ENCODE data around the gene ANKRD11.
"Not testable (repeated sequence)": the region's sequence is repeated elsewhere in the genome, so short reads cannot be mapped to it uniquely, and the experiment has no call there.

Gene ANKRD11

DNA sequence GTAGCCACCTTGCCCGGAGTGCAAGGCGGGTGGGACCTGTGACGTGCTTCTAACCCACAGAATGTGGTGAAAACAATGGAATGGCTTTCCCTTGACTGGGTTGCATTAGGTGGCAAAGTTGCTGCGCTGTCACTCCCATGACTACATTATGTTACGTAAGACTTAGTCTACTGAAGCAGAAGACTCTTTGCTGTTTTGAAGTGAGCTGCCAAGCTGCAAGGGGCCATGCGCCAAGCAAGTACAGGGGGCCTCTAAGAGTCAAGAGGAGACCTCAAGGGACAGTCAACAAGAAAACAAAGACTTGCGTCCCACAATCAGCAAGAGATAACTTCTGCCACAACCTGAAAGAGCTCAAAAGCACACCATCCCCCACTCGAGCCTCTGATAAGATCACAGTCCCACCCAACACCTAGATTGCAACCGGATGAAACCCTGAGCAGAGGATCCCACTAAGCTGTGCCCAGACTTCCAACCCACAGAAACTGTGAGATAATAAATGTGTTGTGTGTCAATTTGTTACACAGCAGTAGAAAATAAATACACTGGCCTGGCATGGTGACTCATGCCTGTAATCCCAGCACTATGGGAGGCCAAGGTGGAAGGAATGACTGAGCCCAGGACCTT is 16.5 kb downstream of the ANKRD11 start:
- no peak overlapping the region for H3K4me3 ChIP-seq (ENCODE audit: low read depth, low read length)
- DNase-seq (ENCODE audit: low read depth) = peak; percentile 43
- TF ChIP-seq, protein P1, sequence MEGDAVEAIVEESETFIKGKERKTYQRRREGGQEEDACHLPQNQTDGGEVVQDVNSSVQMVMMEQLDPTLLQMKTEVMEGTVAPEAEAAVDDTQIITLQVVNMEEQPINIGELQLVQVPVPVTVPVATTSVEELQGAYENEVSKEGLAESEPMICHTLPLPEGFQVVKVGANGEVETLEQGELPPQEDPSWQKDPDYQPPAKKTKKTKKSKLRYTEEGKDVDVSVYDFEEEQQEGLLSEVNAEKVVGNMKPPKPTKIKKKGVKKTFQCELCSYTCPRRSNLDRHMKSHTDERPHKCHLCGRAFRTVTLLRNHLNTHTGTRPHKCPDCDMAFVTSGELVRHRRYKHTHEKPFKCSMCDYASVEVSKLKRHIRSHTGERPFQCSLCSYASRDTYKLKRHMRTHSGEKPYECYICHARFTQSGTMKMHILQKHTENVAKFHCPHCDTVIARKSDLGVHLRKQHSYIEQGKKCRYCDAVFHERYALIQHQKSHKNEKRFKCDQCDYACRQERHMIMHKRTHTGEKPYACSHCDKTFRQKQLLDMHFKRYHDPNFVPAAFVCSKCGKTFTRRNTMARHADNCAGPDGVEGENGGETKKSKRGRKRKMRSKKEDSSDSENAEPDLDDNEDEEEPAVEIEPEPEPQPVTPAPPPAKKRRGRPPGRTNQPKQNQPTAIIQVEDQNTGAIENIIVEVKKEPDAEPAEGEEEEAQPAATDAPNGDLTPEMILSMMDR (conservative IDR thresholded peaks at IDR 0.05; ENCODE audit: low read depth, low read length) = no peak

DNA sequence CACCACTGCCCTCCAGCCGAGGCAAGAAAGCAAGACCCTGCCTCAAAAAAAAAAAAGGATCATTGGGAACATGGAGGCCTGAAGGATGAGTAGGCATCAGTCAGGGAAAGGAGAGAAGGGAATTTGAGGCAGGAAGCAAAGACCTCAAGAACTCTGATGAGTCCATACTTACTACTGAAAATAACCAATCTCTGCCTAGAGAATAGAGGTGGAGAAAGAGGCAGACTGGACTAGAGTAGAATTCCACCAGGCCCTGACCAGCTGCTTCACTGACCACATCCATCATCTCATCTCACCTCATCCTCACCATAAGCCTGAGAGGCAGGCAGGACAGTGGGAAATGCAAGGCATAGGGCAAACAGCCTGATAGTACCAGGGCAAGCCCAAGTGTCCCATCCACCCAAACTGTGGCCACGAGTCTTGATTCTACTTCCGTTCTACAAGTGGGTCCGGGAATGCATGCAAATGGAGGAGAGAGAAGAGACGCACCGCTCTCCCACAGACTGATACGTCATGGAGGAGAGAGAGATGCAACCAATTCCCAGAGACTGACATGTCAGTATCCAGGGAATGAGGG is 17.1 kb downstream of the ANKRD11 start:
- no peak for DNase-seq (ENCODE audit: low read depth)
- H3K4me3 ChIP-seq (ENCODE audit: low read depth, low read length) = no peak overlapping the region
- TF ChIP-seq, protein P1 (conservative IDR thresholded peaks at IDR 0.05; ENCODE audit: low read depth, low read length) = no peak

DNA sequence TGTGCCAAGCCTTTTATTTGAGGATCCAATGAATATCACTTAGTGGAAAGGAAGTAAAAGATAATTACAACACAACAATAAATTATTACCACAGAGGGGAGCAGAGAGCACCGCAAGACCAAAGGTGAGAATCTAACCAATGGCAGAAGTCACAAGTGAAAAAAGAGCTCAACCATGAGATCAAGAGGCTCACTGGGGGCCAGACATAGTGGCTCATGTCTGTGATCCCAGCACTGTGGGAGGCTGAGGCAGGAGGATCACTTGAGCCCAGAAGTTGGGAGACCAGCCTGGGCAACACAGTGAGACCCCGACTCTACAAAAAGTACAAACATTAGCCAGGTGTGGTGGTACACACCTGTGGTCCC is 17.7 kb downstream of the ANKRD11 start:
- no peak overlapping the region for H3K4me3 ChIP-seq (ENCODE audit: low read depth, low read length)
- DNase-seq (ENCODE audit: low read depth) = no peak
- TF ChIP-seq, protein P1 (conservative IDR thresholded peaks at IDR 0.05; ENCODE audit: low read depth, low read length) = no peak

DNA sequence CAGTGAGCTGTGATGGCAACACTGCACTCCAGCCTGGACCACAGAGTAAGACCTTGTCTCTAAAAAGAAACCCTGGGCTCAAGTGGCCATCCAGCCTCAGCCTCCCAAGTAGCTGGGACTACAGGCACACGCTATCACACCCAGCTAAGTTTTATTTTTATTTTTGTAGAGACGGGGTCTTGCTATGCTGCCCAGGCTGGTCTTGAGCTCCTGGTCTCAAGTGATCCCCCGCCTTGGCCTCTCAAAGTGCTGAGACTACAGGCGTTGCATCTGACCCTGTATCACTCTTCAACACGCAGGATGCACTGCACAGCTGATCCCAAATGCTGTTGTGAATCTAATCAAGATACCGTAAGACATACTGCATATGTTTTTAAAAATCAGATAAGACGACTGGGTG is 23.0 kb downstream of the ANKRD11 start:
- H3K4me3 ChIP-seq (ENCODE audit: low read depth, low read length) = no peak overlapping the region
- TF ChIP-seq, protein P1 (conservative IDR thresholded peaks at IDR 0.05; ENCODE audit: low read depth, low read length) = no peak
- no peak for DNase-seq (ENCODE audit: low read depth)

DNA sequence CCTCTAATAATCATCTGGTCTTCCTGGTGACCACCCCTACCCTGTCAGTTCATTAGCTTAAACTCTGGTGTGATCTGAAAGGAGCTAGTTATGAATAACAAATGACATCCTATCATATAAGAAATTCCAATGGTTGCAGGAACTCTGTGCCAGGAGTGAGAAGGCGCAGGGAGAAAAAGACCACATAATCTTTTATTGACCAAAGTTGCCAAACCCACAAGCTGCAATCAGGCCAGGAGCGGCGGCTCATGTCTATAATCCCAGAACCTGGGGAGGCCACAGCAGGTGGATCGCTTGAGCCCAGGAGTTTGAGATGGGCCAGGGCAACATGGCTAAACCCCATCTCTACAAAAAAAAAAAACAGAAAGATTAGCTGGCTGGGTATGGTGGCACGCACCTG is 23.4 kb downstream of the ANKRD11 start:
- no peak overlapping the region for H3K4me3 ChIP-seq (ENCODE audit: low read depth, low read length)
- TF ChIP-seq, protein P1 (conservative IDR thresholded peaks at IDR 0.05; ENCODE audit: low read depth, low read length) = no peak

DNA sequence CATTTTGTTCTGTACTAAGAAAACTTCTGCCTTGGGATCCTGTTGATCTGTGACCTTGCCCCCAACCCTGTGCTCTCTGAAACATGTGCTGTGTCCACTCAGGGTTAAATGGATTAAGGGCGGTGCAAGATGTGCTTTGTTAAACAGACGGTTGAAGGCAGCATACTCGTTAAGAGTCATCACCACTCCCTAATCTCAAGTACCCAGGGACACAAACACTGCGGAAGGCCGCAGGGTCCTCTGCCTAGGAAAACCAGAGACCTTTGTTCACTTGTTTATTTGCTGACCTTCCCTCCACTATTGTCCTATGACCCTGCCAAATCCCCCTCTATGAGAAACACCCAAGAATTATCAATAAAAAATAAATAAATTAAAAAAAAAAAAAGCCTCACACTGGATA is 27.0 kb downstream of the ANKRD11 start:
- not testable (repeated sequence) for H3K4me3 ChIP-seq (ENCODE audit: low read depth, low read length); DNase-seq (ENCODE audit: low read depth)

More for the DNA sequence above, 23.4 kb downstream of the ANKRD11 start:
- no peak for DNase-seq (ENCODE audit: low read depth)

DNA sequence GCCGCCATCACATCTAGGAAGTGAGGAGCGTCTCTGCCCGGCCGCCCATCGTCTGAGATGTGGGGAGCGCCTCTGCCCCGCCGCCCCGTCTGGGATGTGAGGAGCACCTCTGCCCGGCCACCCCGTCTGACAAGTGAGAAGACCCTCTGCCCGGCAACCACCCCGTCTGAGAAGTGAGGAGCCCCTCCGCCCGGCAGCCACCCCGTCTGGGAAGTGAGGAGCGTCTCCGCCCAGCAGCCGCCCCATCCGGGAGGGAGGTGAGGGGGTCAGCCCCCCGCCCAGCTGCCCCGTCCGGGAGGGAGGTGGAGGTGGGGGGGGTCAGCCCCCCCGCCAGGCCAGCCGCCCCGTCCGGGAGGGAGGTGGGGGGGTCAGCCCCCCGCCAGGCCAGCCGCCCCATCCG is 27.7 kb downstream of the ANKRD11 start:
- not testable (repeated sequence) for H3K4me3 ChIP-seq (ENCODE audit: low read depth, low read length); DNase-seq (ENCODE audit: low read depth)

DNA sequence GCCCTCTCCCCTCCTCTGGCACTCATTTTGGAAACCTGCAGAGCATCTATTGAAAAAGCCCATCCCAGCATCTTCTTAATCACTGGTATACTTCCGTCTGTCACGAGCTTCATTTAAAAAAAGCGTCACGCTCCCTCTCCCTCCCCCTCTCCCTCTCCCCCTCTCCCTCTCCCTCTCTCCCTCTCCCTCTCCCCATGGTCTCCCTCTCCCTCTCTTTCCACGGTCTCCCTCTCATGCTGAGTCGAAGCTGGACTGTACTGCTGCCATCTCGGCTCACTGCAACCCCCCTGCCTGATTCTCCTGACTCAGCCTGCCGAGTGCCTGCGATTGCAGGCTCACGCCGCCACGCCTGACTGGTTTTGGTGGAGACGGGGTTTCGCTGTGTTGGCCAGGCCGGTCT is 28.5 kb downstream of the ANKRD11 start:
- not testable (repeated sequence) for DNase-seq (ENCODE audit: low read depth); H3K4me3 ChIP-seq (ENCODE audit: low read depth, low read length)

Measured in choroid plexus epithelial cell (primary cell).